ENCODE measurements around the gene ELP2. TPM values are rescaled to one million over a fixed set of nuclear protein-coding genes. Genes with fewer than 3 reads are reported as not detected.

ELP2 gene
- total RNA-seq, 1 donor = 125 TPM

GRCh38 chr18:36094431-36094830 is 35.3 kb upstream of the ELP2 start:
- Histone ChIP-seq H2AFZ (ENCODE audit: low read length) (no peak overlapping the region), H3K9me3 (ENCODE audit: low read depth, low read length) (no peaks in the 10 kb centered on the region), H4K20me1 (ENCODE audit: insufficient read depth, low read length) (no peaks in the 10 kb centered on the region), H3K36me3 (ENCODE audit: insufficient read depth, low read length) (no peaks in the 10 kb centered on the region), H3K27me3 (ENCODE audit: insufficient read depth, low read length) (no peaks in the 10 kb centered on the region), H3K4me2 (ENCODE audit: insufficient read depth, low read length) (no peak overlapping the region), H3K79me2 (ENCODE audit: insufficient read depth, low read length) (no peaks in the 10 kb centered on the region), H3K4me3 (ENCODE audit: insufficient read depth, low read length) (no peak overlapping the region), H3K27ac (ENCODE audit: low read depth, low read length) (no peak overlapping the region), H3K4me1 (ENCODE audit: insufficient read depth, low read length) (no peaks in the 10 kb centered on the region)
- TF ChIP-seq CTCF (IDR thresholded peaks at IDR 0.05; ENCODE audit: extremely low read depth, low read depth, low read length) = no peak
- no peak for DNase-seq (ENCODE audit: insufficient read length, low spot score, missing footprints)

- no peak for DNase-seq (ENCODE audit: insufficient read length, low spot score, missing footprints)
- Histone ChIP-seq H3K4me2 (ENCODE audit: insufficient read depth, low read length) (no peak overlapping the region), H3K27ac (ENCODE audit: low read depth, low read length) (no peak overlapping the region)
These were observed 33.7 kb upstream of the ELP2 start for GRCh38 chr18:36095936-36096519.

GRCh38 chr18:36096955-36097354 is 32.7 kb upstream of the ELP2 start:
- Histone ChIP-seq H3K27ac (ENCODE audit: low read depth, low read length) (no peak overlapping the region), H3K27me3 (ENCODE audit: insufficient read depth, low read length) (no peaks in the 10 kb centered on the region), H3K4me1 (ENCODE audit: insufficient read depth, low read length) (no peaks in the 10 kb centered on the region), H3K4me3 (ENCODE audit: insufficient read depth, low read length) (no peak overlapping the region), H3K36me3 (ENCODE audit: insufficient read depth, low read length) (no peaks in the 10 kb centered on the region), H3K4me2 (ENCODE audit: insufficient read depth, low read length) (no peak overlapping the region), H3K9me3 (ENCODE audit: low read depth, low read length) (no peaks in the 10 kb centered on the region), H2AFZ (ENCODE audit: low read length) (no peak overlapping the region), H4K20me1 (ENCODE audit: insufficient read depth, low read length) (no peaks in the 10 kb centered on the region), H3K79me2 (ENCODE audit: insufficient read depth, low read length) (no peaks in the 10 kb centered on the region)
- no peak for TF ChIP-seq CTCF (IDR thresholded peaks at IDR 0.05; ENCODE audit: extremely low read depth, low read depth, low read length)
- DNase-seq (ENCODE audit: insufficient read length, low spot score, missing footprints) = no peak

More at GRCh38 chr18:36095936-36096519, 33.7 kb upstream of the ELP2 start:
- no peak overlapping the region for H3K4me3 ChIP-seq (ENCODE audit: insufficient read depth, low read length)
- H3K27me3 ChIP-seq (ENCODE audit: insufficient read depth, low read length) = no peaks in the 10 kb centered on the region
- no peaks in the 10 kb centered on the region for H3K9me3 ChIP-seq (ENCODE audit: low read depth, low read length)
- H3K79me2 ChIP-seq (ENCODE audit: insufficient read depth, low read length) = no peaks in the 10 kb centered on the region
- no peaks in the 10 kb centered on the region for H4K20me1 ChIP-seq (ENCODE audit: insufficient read depth, low read length)
- peak; percentile 54 for TF ChIP-seq CTCF (IDR thresholded peaks at IDR 0.05; ENCODE audit: extremely low read depth, low read depth, low read length)
- no peak overlapping the region for H2AFZ ChIP-seq (ENCODE audit: low read length)
- H3K4me1 ChIP-seq (ENCODE audit: insufficient read depth, low read length) = no peaks in the 10 kb centered on the region
- no peaks in the 10 kb centered on the region for H3K36me3 ChIP-seq (ENCODE audit: insufficient read depth, low read length)

GRCh38 chr18:36099311-36099710 is 30.4 kb upstream of the ELP2 start:
- H3K9me3 ChIP-seq (ENCODE audit: low read depth, low read length) = peaks cover 4% of the 10 kb centered on the region
- no peaks in the 10 kb centered on the region for H3K4me1 ChIP-seq (ENCODE audit: insufficient read depth, low read length)
- no peak overlapping the region for H3K27ac ChIP-seq (ENCODE audit: low read depth, low read length)
- no peaks in the 10 kb centered on the region for H3K79me2 ChIP-seq (ENCODE audit: insufficient read depth, low read length)
- H3K4me3 ChIP-seq (ENCODE audit: insufficient read depth, low read length) = no peak overlapping the region
- DNase-seq (ENCODE audit: insufficient read length, low spot score, missing footprints) = no peak
- TF ChIP-seq CTCF (IDR thresholded peaks at IDR 0.05; ENCODE audit: extremely low read depth, low read depth, low read length) = no peak
- H4K20me1 ChIP-seq (ENCODE audit: insufficient read depth, low read length) = no peaks in the 10 kb centered on the region
- no peak overlapping the region for H3K4me2 ChIP-seq (ENCODE audit: insufficient read depth, low read length)
- H2AFZ ChIP-seq (ENCODE audit: low read length) = no peak overlapping the region
- H3K27me3 ChIP-seq (ENCODE audit: insufficient read depth, low read length) = no peaks in the 10 kb centered on the region
- H3K36me3 ChIP-seq (ENCODE audit: insufficient read depth, low read length) = no peaks in the 10 kb centered on the region

All from osteoblast (primary cell).